Activated CD4-positive, alpha-beta T cell treated with anti-CD3 and anti-CD28 coated beads for 24 hours (primary cell): ENCODE data around the gene MGP.

Experiments used
- DNase-seq, 2 donors: peaks; one replicate each; pipeline ENCODE4 v3.0.0-alpha.2; 2020; ENCODE audit warnings: low read depth in 2 of 2

MGP gene

DNA sequence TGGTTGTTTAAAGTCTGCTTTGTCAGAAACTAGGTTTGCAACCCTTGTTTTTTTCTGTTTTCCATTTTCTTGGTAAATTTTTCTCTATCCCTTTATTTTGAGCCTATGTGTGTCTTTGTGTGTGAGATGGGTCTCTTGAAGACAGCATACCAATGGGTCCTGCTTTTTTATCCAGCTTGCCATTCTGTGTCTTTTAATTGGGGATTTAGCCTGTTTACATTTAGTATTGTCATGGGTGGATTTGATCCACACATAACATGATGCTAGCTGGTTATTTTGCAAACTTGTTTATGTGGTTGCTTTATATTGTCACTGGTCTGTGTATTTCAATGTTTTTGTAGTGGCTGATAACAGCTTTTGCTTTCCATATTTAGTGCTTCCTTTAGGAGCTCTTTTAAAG lies 25.2 kb downstream of the MGP start:
- DNase-seq, result no peak

DNA sequence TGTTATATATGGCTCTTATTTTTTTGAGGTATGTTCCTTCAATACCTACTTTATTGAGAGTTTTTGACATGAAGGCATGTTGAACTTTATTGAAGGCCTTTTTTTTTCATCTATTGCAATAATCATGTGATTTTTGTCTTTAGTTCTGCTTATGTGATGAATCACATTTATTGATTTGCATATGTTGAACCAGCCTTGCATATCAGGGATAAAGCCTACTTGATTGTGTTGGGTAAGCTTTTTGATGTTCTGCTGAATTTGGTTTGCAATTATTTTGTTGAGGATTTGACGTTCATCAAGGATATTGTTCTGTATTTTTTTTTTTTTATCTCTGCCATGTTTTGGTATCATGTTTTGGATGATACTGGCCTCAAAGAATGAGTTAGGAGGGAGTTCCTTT lies 27.1 kb downstream of the MGP start:
- DNase-seq, result no peak

DNA sequence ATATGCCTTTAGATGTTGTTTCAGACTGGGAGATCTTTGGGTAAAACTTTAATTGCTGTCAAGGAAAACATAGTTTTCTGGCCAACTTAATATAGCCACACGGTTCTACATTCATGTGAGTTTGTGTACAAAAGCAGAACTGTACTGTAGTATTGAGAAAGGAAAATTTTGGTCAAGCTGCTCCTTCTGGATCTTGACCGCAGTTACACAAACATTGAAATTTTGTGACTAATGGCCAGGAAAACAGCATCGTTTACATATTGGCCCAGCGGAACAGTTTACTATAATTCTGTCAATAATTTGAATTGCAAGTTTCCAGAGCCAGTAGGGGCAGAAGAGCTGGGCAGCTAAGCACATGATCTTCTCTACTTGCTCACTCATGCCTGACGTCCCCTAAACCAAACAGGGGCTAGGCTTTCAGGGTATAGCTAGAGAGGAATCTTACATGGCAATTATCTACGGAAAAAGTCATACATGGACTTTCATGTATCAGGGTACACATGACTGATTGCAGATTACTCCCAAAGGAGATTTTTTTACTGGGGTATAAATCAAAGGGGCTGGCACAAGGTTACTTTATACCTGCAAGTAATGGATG lies 31.0 kb downstream of the MGP start:
- DNase-seq, result no peak

DNA sequence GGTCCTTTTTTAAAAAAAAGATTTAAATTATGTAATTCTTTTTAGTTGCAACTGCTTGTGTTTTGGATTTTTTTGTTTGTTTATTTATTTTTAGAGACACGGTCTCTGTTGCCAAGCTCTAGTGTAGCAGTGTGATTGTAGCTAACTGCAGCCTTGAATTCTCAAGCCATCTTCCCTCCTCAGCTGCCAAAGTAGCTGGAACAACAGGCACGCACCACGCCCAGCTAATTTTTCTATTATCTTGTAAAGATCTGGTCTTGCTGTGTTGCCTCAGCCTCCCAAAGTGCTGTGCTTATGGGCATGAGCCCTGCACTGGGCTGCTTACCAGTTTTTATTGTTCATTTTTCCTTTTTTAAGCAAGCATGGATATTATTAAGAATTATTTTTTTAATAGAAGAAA lies 31.7 kb downstream of the MGP start:
- no peak for DNase-seq

DNA sequence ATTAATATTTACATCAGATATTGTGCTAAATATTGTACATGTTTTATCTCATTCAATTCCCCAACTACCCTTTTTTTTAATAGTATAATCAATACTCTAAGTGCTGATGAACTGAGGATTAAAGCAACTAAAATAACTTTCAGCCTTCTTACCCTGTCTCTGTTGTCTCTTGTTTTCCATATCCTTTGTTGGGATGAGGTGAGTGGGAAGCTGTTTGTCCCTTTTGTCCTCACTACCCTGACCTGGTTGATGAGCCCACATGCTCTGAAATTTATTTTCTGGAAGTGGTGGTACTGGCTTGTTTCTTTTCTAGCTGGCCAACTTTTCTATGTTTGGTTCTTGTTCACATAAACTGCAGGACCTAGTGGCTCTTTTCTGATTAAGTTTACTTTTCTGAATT lies 32.8 kb downstream of the MGP start:
- no peak for DNase-seq

DNA sequence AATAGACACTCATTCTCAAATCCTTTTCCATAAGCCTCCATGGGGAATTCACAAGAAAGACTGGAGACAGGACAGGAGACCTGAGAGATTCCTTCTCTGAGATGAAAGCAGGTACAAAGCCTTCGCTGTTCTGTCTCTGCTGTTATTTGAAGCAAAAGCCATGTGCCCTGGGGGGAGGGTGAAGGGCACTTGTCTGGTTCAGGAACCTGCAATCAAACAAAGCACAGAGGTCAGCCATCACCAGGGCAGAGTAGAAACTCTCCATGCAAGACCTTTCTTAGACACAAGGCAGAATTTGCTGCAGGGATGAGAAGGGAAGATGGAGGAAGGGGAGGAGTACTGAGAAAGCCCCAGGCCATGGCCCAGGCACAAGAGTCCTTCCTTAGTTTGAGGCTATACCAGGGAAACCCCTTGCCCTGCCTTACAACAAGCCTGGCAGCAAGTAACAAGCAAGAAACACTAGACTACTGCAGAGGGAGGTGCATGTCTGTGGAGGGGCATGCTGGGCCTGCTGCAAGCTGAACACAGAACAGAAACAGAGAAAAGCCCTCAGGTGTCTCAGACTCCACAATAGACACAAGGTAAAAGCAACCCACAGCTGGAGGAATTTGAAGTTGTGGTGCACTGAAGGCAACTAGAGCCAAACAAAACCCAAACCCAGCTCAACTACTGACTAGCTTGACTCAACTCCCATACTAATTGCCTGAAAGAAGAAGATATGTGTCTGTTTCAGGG lies 34.6 kb downstream of the MGP start:
- no peak for DNase-seq

DNA sequence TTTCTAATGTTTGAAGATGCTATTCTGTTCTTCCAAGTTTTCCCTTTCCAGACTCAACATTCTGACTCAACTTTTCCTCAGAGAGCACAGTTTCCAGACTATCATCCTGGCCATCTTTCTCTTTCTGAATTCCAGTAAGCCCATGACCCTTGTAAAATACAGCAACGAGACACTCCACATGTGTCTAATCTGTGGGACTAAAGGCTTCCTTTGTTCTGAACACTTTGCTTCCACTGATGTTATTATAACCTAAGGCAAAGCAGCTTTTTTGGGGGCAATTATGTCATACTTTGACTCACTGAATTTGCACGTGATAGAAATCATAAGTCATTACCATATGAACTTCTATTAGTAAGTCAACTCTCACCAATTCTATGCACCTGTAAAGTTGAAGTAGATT lies 36.0 kb downstream of the MGP start:
- no peak for DNase-seq

DNA sequence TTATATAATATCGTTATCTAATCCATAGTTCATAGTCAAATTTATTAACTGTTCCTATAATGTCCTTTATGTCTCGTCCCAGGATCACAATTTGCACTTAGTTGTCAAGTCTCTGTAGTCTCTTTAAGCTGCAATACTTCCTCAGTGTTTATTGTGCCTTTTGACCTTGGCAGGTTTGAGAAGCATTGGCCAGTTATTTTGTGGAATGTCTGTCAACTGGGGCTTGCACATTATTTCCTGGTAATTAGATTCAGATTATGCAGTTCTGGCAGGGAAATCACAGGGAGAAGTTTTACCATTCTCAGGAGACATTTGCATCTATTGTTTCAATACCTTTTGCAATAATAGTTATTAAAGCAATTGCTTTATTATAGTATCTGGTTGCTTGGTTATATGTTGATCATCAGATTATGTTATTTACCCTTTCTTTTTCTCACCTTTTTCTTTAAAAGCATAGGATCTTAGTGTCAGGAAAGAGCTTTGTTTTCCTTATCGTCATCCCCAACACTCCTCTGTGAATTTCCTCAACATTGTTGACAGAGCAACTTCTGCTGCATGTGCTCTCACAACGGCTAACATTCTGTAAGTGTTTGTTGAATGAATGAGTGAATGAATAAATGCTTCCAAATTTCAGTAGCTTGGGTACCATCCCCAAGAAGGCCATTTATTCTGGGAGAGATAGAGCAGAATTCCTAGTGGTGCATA lies 38.6 kb downstream of the MGP start:
- DNase-seq, result no peak

DNA sequence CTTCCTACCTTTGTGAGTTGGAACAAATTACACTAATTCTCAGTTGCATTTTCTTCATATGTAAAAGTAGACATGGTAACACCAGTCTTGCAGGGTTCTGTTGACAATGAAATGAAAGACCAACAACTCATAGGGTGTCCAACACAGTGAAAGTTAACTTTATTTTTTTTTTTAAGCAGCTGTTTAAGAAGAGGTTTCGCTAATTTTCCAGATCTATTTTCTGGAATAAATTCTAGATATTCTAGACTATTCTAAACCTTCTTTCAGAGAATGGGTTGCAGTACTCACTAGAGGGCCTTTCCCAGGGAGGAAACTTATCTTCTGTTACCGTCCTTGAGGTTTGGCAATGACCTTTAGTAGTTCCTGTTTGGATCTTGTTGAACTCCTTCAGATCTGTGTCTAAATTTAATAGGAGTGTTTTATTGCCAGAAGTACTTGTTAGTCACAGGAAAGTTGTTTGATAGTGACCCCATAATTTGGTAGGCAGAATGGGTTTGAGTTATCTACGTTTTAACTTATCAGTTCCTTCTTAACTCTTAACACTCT lies 39.5 kb downstream of the MGP start:
- no peak for DNase-seq

DNA sequence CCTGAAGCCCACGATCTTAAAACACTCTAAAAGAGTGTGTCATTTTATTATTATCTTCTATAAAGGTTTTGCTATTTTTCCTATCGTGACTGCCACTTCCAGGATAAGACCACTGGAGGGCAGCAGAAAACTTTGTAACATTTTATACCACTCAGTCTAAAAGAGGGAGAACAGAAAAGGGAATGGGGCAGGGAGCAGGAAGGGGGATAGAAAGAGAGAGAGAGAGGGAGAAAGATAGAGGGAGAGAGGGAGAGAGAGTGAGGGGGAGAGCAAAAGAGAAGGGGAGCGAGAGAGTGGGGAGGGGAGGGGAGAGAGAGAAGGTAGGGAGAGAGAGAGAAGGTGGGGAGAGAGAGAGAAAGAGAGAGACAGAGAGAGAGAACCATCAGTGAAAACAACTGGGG lies 40.3 kb downstream of the MGP start:
- peak; percentile 3 to 25 for DNase-seq

DNA sequence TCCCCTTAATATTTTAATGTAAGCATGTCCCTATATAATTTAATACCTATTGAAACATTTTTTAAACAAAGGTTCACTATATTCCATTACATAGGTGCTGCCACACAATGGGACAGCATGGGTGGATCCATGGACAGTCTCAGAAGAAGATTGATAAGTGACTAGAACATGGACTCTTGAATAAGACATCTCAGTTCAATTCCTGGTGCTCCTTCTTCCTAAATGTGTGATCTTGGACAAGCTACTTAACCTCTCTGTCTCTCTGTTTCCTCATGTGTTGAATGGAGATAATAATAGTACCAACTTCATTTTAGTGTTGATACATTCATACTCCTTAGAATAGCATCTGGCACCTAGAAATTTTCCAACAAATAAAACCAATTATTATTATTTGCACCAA lies 41.3 kb downstream of the MGP start:
- DNase-seq, result no peak

DNA sequence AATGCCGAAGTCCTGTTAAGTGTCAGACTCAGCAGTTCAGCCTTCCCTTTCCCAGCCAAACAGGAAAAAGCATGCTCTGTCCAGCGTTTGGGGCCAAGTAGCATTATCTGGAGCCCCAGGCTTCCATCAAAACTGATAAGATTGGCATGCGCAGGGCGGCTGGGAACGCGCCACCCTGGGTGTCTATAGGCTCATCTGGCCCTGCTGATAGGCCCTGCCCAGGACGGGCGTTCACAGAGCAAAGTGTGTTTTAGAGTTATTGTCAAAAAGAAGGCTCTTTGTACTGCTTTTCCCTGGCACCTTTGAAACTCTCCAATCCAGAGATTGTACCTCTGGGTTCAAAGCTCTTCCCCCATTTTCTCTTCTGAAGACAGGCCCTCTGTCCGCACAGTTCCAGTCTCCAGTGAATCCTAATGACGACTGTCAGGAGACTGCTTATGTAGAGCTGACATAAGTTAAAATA lies 42.2 kb downstream of the MGP start, which contains the start of gene ART4:
TSS of gene ART4 (minus strand) at position 102 of the 463 bp plus-strand sequence. CDS start 413 bp downstream, outside the sequence.
- DNase-seq, result no peak

DNA sequence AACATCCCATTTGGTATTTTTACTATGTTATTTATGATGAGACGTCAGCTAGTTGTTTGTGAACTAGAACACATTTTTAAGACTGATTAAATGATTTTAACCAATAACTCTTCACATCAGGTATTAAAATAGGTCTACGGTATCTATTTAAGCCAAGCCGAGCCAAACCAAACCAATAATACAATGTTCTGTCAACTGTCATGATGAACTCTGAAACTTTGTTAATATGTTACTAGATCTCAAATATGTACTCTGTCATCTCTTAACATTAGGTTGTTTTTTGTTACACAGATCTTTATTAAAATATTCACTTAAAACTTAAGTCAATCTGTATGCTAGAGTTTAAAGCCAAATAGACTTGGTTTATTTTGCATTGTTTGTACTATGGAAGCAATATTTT lies 43.3 kb downstream of the MGP start:
- DNase-seq, result no peak

DNA sequence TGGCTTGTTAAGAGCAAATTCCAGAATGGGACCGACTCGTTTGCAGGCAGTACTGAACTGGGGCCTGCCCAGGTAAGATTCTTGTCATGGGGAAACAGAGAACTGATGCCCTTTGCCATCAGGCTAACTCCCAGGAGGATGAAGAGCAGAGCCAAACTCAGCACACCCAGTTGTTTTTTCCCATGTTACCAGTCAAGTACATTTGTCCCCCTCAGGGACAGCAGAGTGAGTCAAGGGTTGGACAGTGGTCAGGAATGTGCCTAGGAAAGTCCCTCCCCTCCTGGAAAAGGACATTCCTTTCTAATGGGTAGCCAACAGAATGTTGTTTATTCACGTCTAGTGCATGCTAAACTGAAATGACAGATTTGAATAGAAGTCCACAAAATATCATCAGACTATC lies 43.9 kb downstream of the MGP start:
- DNase-seq, result no peak

DNA sequence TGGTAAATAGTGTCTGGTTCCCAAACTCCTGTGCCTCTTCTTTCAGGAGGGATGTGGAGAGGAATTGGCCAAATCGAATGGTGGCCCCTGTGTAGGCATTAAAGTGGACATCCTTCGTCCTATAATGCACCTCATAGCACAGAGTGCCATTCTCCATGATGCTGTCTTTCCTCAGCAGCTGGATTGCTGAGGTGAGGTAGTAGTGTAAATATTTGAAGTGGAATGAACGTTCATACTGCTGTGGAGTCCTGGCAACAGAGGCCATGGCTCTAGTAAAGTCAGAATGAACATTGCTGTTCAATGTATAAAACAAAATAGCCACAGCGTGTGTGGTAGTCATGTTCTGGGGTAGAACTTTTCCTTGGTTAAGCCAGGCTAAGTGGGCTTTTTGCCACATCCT lies 45.0 kb downstream of the MGP start:
- no peak for DNase-seq

DNA sequence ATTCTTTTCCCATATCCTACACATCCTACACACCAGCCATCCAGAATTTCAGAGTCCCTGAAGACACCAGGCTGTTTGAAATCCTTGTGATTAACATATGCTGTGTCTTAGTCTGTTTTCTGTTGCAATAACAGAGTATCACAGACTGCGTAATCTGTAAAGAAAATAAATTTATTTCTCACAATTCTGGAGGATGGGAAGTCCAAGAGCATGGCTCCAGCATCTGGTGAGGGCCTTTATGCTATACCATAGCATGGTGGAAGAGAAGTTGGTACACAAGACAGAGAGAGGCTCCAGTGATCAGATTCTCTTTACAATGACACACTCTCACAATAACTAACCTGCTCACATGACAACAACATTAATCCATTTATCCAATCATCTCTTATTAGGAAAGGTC lies 46.4 kb downstream of the MGP start:
- DNase-seq, result no peak

DNA sequence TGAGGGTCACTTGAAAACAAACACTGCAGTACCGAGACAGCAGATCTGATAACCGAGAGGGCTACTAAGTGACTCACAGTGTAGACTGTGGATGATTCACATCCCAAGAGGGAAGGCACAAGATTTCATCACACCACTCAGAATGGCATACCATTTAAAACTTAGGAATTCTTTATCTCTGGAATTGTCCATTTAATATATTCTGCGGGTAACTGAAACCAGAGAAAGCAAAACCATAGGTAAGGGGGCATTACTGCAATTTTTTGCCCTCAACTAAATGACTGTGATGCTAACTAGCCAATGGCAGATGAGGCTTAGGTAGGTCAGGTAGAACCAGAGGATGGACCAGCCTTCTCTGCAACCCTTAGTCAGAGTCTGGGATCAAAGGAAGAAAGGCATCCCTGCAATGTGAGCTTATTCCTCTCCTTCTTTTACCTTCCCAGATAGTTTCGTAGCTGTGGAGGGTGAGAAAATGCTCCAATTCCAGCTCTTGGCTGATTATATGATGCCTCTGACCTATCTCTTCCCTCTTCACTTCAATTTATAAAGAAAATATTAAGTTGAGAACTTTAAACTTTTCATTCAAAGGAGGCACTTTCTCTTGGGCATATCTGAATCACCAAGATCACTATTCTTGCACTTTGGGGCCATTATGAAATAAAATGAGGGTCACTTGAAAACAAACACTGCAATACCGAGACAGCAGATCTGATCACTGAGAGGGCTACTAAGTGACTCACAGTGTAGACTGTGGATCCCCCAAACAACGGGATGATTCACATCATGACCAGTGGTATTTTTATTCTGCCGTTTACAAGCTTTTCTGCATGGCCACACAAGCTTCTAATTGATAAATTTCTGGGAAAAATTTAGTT lies 49.1 kb downstream of the MGP start:
- DNase-seq, result no peak

DNA sequence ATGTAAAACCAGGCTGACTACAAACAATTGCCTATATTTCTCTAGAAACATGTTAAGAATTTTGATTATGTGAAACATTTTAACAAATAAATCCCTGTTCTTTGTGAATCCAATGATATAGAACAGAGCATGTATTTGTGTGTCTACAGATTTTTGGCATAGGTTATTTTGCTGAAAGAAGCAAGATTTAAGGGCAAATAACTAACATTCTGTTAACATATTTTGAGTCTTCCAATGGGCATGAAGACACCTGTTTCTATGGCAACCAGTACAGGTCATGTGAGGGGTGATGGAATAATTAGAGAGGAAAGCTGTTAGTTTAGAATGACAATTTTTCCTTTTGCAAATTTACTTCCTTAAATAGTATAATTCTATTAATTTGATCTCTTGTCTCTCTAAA lies 51.1 kb downstream of the MGP start:
- DNase-seq, result no peak

DNA sequence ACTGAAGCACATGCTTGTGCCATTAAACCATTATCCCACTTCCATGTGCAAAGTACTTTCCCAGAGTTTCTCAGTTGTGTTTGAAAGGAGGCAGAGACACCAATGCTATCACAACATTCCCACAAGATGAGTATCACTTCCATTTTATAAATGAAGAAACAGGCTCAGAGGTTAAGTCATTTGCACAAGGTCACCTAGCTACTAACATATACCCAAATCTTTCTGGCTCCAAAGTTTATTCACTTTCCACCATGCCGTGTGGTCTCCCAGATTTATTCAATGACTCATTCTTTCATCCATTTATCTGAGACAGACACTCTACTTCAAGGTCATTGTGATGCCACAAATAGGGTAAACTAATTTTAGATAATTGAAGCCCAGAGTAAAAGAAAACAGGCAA lies 51.7 kb downstream of the MGP start:
- DNase-seq, result no peak

DNA sequence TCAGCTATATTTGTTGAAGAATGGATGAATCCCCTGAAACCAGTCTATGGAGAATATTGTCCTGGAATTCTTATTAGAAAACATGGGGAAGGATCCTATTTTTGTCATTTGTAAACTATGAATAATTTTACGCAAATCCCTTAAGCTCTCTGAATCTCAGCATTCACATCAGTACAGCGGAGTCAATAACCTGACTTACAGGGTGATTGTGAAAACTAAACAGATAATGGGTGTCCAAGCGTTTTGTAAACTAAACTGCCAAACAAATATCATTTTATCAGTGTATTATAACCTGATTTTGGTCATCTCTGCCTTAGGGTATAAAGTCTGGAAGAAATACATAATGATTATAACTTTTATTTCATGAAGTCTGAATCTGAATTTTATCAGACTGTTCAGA lies 52.3 kb downstream of the MGP start:
- DNase-seq, result no peak
